A673 (cell line): ENCODE measurements around the gene RBM20. TPM values are rescaled to one million over a fixed set of nuclear protein-coding genes. Genes with fewer than 3 reads are reported as not detected.

Source experiments
- BruUV-seq: library from RNA; stranded (reverse); fragments of 400-500 nt; replicated peaks from 2 replicates; lab custom pipeline; 2021; lab: Mats Ljungman, UMichigan
- CTCF ChIA-PET: fragments of 300-600 bp; sonication (Branson Sonifier 250); formaldehyde crosslinking; loops from one replicate; lab custom pipeline; 2022; ENCODE audit warnings: antibody characterized with exemption; lab: Charles Lee
- POLR2A ChIA-PET: fragments of 300-600 bp; sonication (Branson Sonifier 250); formaldehyde crosslinking; loops from one replicate; lab custom pipeline; 2022; ENCODE audit warnings: antibody characterized with exemption; ENCODE audit not compliant: low non-redundant PET; lab: Charles Lee
- DNase-seq: peaks from one replicate; pipeline ENCODE4 v3.0.0-alpha.2; 2015; ENCODE audit warnings: low spot score
- H3K27ac ChIP-seq: fragments of 200-600 bp; sonication (generic); 2 replicates; pipeline ENCODE4 v1.5.1; 2016; ENCODE audit warnings: mixed run types, low read depth, mild to moderate bottlenecking, mixed read lengths, antibody characterized with exemption, low read length; ENCODE audit not compliant: poor library complexity, severe bottlenecking
- H3K27me3 ChIP-seq: fragments of 200-600 bp; sonication (generic); replicated peaks from 2 replicates; pipeline ENCODE4 v1.6.1; 2017; ENCODE audit warnings: mixed run types, low read depth, mild to moderate bottlenecking, mixed read lengths, antibody characterized with exemption, low read length; ENCODE audit not compliant: insufficient read depth, poor library complexity
- H3K36me3 ChIP-seq: fragments of 200-600 bp; sonication (generic); 2 replicates; pipeline ENCODE4 v1.6.1; 2016; ENCODE audit warnings: mixed run types, mild to moderate bottlenecking, mixed read lengths, antibody characterized with exemption, low read length; ENCODE audit not compliant: insufficient read depth, poor library complexity, severe bottlenecking
- H3K4me1 ChIP-seq: fragments of 200-600 bp; sonication (generic); 2 replicates; pipeline ENCODE4 v1.6.1; 2017; ENCODE audit warnings: mixed run types, mild to moderate bottlenecking, mixed read lengths, antibody characterized with exemption, low read length; ENCODE audit not compliant: insufficient read depth, poor library complexity, severe bottlenecking
- H3K4me3 ChIP-seq: fragments of 200-600 bp; sonication (generic); 2 replicates; pipeline ENCODE4 v1.5.1; 2016; ENCODE audit warnings: low read depth, mixed run types, mild to moderate bottlenecking, mixed read lengths, low read length; ENCODE audit not compliant: poor library complexity, severe bottlenecking
- H3K9me3 ChIP-seq: fragments of 200-600 bp; sonication (generic); 2 replicates; pipeline ENCODE4 v1.6.1; 2016; ENCODE audit warnings: mixed run types, low read depth, mild to moderate bottlenecking, mixed read lengths, antibody characterized with exemption, low read length; ENCODE audit not compliant: poor library complexity, severe bottlenecking
- EZH2 ChIP-seq: fragments of 200-600 bp; sonication (generic); IDR thresholded peaks from 2 replicates; pipeline ENCODE4 v1.6.1; 2017; ENCODE audit warnings: borderline replicate concordance, low read depth, mild to moderate bottlenecking, mixed read lengths, antibody characterized with exemption, low read length; ENCODE audit not compliant: poor library complexity, severe bottlenecking
- intact Hi-C: fragments of 100-400 bp; cut with micrococcal nuclease; formaldehyde crosslinking; loops from one replicate; pipeline ENCODE4 v1.10.0; 2022; ENCODE audit not compliant: unreplicated experiment
- total RNA-seq: library from RNA; stranded (reverse); gene quantifications from 2 replicates; pipeline ENCODE4 v1.2.3, GENCODE V29; 2021
- TF ChIP-seq, protein P1 (sequence below): fragments of 300-800, 200-600 bp; sonication (generic); conservative IDR thresholded peaks from 2 replicates; pipeline ENCODE4 v1.5.1; 2017; ENCODE audit warnings: low read depth, mild to moderate bottlenecking, antibody characterized with exemption, low read length, moderate library complexity, mixed read lengths

The RBM20 gene
- total RNA-seq, 1 experiment from 2014 or later = 1.3 TPM

DNA sequence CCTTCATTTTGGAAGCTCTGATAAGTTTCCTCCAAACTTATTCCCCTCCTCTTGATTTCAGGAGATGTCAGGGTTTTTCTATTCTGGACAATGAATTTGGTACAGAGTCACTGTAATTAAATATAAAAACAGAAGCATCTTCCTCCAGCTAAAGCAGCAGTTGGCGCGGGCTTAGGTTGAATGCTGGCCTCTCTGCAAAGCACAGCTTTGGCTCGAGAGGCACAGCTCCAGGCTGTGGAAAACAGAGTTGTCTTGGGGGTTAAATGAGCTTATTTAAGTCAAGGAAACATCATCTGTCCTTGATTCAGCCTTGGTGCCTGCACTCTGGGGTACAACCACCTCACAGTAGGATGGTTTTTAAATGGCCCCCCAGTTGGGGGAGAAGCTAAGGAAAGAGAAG, 192.6 kb downstream of the RBM20 start:
- no peaks in the 10 kb centered on the region for H3K9me3 ChIP-seq
- BruUV-seq = no TSS peak
- H3K4me3 ChIP-seq = no peak overlapping the region
- intact Hi-C loops = no loop called here
- TF ChIP-seq, protein P1, sequence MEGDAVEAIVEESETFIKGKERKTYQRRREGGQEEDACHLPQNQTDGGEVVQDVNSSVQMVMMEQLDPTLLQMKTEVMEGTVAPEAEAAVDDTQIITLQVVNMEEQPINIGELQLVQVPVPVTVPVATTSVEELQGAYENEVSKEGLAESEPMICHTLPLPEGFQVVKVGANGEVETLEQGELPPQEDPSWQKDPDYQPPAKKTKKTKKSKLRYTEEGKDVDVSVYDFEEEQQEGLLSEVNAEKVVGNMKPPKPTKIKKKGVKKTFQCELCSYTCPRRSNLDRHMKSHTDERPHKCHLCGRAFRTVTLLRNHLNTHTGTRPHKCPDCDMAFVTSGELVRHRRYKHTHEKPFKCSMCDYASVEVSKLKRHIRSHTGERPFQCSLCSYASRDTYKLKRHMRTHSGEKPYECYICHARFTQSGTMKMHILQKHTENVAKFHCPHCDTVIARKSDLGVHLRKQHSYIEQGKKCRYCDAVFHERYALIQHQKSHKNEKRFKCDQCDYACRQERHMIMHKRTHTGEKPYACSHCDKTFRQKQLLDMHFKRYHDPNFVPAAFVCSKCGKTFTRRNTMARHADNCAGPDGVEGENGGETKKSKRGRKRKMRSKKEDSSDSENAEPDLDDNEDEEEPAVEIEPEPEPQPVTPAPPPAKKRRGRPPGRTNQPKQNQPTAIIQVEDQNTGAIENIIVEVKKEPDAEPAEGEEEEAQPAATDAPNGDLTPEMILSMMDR = no peak
- TF ChIP-seq EZH2 = no peak
- peaks cover 5% of the 10 kb centered on the region for H3K4me1 ChIP-seq
- H3K36me3 ChIP-seq = no peaks in the 10 kb centered on the region
- no peak overlapping the region for H3K27ac ChIP-seq
- no peak for DNase-seq
- H3K27me3 ChIP-seq = no peaks in the 10 kb centered on the region
- ChIA-PET CTCF (no interaction called here), POLR2A (no interaction called here)

DNA sequence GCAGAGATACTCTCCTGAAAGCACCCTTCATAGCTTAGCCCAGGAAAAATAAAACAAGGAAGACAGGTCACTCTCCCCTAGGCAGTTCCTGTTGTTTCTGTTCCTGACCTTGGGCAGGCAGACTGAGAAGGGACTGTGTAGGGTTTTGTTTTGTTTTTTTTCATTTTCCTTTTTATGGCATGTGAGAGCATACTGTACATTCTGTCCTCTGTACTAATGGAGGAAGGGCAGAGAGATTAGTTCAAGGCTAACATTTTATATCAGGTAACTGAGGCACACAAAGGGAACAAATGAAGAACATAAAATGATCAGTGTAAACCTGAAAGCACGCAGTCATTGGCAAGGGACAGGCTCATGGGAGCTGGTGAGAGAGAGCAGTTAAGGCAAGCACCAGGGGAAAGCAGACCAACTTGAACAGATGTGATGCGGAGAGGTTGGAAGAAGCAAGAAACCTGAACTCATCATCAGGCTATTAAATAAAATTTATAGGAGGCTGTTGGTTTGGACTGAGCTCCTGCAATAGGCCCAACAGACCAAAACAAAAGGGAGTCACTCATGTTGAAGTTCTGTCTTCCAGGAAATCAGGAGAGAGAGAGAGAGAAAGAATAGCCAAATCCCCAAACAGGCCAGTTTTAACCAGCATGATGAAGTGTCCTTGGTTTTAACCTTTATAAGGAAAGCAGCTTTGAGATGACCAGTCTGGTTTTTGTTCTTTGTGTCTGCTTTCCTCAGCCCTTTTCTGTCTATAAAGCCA, 193.5 kb downstream of the RBM20 start:
- TF ChIP-seq EZH2 = no peak
- TF ChIP-seq, protein P1 = no peak
- Histone ChIP-seq H3K4me3 (no peak overlapping the region), H3K27me3 (no peaks in the 10 kb centered on the region), H3K4me1 (peaks cover 5% of the 10 kb centered on the region), H3K9me3 (no peaks in the 10 kb centered on the region), H3K27ac (no peak overlapping the region), H3K36me3 (no peaks in the 10 kb centered on the region)
- intact Hi-C loops = no loop called here
- DNase-seq = no peak
- POLR2A ChIA-PET = no interaction called here
- BruUV-seq = no TSS peak
- CTCF ChIA-PET = no interaction called here

DNA sequence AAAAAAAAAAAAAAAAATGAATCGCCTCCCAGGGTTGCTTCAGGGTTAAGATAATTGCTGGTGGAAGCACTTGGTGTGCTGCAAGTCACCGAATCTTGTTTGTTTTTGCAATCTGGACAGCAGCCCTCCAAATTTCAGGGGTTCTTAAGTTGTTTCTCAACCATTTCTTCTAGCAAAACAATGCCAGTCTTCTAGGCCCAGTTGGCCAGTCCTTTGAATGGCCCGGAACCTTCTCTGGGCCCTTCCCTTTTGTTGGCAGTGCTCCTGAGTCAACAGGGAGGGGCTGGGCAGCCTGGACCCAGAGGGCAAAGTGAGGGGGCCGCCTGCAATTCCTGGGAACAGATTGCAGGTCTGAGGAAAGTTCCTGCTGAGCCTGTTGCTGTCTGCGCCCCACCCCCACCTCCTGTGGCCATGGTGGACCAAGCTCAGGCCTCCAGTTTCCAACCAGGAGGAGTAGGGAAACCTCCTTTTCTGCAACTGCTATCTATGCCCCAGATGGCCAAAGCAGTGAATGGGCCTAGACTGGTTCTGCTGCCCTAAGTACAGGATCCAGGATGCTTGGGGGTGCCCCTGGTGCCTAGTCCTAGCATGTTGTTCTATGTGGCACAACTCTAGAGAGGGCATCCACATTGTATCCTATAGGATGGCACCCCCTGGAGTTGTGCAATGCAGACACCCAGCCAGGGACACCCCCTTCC, 196.2 kb downstream of the RBM20 start:
- TF ChIP-seq, protein P1 = no peak
- TF ChIP-seq EZH2 = no peak
- CTCF ChIA-PET = no interaction called here

More for the DNA sequence above, 196.2 kb downstream of the RBM20 start:
- no peak for DNase-seq
- Histone ChIP-seq H3K36me3 (no peaks in the 10 kb centered on the region), H3K9me3 (no peaks in the 10 kb centered on the region), H3K4me3 (no peak overlapping the region), H3K27ac (no peak overlapping the region), H3K4me1 (no peaks in the 10 kb centered on the region), H3K27me3 (no peaks in the 10 kb centered on the region)
- no TSS peak for BruUV-seq
- POLR2A ChIA-PET = no interaction called here
- intact Hi-C loops = no loop called here
